NCI-H345 (cell line): Measurements from ENCODE around the gene HBEGF.

Experiments used
- DNase-seq: peaks from one replicate; lab custom pipeline; 2025; lab: John Stamatoyannopoulos, UW

Gene HBEGF

DNA sequence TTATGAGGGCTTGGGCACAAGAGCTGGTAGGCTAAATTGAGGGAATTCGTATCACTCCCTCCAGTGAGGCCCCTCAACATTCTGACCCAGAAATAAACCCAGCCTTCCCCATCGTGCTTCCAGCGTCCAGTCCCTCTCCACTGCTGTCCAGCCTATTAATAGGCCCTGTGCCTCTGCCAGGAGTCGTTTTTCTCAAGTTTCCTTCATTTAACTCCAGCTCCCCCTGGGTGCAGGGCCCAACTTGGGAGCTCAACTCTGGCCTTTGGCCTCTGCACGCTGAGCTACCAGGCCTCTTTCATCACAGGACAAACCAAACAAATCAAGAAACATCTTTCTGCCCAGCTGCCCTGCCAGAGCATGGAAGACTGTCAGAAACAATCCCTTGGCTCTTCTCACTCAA, 10.0 kb downstream of the HBEGF start:
- DNase-seq, result no peak

DNA sequence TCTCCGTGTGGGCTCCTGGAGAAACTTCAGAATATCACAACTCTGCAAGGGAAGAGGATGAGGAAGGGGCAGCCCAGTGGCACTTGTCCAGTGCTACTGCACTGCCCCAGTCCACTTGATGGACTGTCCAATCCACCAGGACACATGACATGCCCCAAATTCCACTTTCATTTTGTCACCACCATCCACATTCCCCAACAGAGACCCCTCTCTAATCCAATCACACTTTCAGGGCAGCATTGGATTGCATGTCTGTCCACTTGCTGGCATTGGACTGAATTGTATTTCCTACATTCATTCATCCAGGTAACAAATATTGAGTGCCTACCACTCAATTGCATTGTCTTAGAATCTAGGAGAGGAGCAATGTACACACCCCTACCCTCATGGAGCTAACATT, 14.8 kb downstream of the HBEGF start:
- no peak for DNase-seq

GRCh38 chr5:140329739-140330481, 16.5 kb downstream of the HBEGF start:
- DNase-seq, result no peak

- no peak for DNase-seq
These were observed 18.2 kb downstream of the HBEGF start for GRCh38 chr5:140328036-140328764.

GRCh38 chr5:140327589-140327988, 18.8 kb downstream of the HBEGF start:
- DNase-seq, result peak; percentile 14

DNA sequence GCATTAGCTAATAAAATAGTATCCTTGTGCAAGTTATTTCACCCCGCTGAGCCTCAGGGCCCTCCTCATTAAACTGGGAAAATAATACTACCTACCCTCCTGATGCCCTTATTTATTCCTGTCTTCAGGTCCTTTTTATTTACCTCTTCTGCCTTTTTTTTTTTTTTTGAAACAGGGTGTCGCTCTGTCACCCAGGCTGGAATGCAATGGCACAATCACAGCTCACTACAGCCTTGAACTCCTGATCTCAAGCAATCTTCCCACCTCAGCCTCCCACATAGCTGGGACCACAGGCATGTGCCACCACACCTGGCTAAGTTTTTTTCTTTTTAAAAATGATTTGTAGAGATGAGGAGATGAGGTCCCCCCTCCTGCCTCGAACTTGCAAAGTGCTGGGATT, 20.9 kb downstream of the HBEGF start:
- DNase-seq, result no peak

GRCh38 chr5:140324617-140325241, 21.7 kb downstream of the HBEGF start:
- no peak for DNase-seq

DNA sequence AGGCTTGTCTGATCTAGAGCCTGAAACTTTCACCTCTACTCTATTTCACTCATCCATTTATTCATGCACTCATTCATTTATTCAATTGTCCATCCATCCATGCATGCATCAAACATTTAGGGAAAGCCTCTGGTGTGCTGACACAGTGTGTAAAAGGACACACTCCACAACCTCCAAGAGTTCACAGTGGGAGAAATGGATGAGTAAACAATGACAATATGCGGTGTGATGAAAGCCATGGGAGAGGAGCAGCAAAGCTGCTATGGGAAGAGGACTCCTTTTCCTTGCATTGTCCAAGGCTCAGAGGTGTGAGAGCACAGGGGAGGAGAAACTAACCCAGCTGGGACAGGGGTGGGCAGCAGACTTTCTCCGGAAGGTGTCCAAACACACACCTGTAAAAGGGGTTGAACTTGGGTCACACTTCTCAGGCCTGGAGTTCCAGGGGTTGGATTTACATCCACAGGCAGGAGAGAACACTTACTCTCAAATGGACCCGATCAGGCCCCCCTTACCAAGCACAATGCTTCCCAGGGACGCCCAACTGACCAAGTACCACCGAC, 22.3 kb downstream of the HBEGF start:
- DNase-seq, result peak; percentile 17

DNA sequence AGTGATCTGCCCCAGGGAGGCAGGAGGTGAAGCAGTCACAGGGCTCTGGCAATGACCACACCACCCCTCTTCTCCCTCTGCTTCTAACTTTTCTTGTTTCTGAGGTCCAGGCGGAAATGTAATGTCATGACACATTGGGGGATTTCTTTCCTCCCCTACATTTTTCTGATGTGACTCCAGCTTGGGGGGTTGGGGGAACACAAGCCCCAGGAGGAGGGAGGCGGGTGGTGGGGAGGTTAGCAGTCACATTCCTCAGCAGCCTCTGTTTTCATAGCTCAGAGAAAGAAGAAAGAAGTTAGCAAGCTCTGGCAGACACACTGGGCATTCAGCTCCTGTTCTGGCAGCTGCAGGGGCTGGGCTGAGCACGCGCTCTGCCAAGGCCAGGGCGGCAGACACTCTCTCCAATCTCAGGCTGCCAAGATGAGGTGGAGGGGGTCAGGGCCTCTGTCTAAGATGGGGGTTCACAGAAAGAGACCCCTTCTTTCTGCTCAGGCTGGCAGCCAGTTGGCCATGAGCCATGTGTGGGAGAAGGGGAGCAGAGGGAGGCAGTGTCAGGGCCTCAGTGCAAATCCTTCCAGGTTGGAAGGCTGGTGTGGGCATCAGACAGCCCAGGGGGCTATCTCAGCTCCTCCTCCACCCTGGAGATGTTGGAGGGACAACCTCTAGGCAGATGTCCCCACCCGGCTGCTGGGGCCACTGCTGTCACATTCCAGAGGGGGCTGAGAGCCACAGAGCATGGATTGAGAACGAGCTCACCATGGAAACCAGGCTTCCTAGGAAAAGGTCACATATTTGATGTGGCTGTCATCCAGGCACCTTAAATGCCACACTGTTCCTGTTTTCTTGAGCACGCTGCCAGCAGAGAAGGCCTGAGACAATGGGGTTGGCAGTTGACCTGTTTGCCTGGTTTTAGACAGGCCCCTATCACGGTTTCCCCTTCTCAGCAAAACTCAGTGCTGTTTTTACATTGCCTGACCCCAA, 23.4 kb downstream of the HBEGF start:
- no peak for DNase-seq

DNA sequence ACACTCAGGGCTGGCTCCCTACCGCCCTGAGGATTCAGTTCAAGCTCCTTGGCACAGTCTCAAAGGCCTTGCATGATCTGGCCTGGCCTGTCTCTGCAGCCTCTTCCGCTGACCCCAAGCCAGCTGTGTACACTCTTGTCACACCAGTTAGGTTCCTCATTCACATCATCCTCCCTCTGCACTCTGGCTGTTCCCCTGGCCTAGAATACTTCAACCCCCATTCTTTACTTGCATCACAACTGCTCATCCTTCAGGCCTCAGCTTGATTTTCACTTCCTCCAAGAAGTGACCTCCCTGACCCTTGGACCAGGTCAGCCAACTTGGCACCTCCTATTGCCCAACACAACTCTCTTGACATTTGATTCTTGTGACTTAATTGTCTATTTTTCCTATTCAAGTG, 24.6 kb downstream of the HBEGF start:
- DNase-seq, result no peak

GRCh38 chr5:140319833-140320232, 26.6 kb downstream of the HBEGF start:
- DNase-seq, result no peak

- DNase-seq, result no peak
These were observed 27.6 kb downstream of the HBEGF start for GRCh38 chr5:140318792-140319191.

DNA sequence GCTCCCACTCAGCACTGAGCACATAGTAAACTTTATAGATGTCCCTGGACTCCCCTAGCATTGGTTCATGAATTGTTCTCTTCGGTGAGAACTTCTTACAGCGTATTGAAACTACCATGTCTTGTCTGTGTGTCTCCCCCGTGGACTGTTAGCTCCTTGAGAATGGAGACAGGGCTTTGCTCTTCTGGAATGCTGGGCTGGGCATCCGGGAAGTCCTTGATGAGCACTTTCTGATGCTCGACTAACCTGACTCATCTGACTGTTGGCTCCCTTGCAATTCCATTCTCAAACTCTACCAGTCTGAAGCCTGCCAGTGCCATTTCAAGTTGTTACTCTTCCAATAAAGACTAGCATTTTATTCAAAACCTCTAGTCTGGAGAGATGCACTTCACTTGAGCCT, 28.5 kb downstream of the HBEGF start:
- no peak for DNase-seq

DNA sequence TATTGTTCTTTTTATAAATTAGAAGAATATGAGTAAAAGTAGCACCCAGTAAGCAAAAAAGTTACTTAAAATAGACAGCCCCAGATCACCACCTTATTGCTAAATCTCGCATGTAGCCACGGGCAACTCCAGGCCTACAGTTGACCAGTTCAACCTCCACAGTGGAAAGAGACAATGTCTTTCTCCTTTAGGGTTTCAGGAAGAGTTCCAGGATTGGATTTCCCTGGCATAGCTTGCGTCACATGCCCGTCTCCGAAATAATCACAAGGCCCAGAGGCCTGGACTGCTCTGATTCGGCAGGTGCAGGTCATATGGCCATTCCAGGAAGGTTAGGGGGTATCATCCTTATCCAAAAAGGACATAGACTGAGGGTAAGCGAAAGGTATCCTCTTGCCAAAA, 33.6 kb downstream of the HBEGF start:
- DNase-seq, result no peak

DNA sequence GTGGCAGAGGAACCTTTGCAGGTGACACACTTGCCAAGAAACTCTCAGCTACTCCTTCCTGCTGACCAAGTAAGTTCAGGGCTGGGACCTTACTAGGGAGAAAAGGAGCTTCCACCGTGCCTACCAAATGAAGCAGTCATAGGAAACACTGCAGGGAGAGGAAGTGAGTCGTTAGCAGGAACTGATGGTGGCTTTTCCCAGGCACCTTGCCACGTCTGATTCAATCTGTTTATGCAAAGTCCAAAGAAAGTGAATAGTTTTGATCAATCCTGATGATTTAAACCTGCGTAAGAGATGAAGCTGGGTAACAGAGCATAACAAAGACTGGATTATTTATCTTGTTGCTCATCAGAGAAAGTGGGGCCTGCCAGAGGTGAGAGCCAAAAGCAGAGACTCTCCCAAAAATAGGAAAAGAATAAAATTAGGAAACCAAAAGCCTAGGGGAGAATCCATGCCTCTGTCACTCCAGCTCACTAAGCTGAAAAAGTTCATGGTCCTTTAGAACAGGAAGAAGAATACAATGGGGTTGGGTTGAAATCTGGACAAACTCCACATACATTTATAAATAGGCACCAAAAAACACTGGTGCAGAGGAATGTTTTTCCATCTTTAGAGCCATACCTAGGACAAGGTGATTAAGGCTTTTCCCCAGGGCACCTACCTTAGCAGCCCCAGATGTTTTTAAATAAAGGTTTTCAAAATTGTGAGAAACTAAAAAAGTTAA, 34.2 kb downstream of the HBEGF start:
- no peak for DNase-seq

DNA sequence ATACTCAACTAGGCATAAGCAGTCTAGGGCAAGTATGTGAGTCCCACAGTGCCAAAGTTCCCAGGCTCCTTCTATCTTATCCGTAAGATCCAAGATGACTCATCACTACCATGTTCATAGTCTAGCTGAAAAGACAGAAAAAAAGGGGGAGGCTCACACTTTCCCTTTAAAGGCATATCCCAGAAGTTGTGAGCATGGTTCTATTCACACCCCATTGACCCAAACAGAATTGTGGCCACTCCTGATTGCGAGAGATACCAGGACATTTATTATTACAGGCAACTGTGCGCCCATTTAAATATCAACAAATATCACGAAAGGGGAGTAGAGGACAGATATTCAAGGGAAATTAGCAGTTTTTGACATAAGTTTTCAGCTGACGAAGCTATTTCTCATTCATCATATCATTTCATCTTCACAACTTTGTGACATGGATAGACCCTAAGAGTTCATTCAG, 35.4 kb downstream of the HBEGF start:
- DNase-seq, result no peak

DNA sequence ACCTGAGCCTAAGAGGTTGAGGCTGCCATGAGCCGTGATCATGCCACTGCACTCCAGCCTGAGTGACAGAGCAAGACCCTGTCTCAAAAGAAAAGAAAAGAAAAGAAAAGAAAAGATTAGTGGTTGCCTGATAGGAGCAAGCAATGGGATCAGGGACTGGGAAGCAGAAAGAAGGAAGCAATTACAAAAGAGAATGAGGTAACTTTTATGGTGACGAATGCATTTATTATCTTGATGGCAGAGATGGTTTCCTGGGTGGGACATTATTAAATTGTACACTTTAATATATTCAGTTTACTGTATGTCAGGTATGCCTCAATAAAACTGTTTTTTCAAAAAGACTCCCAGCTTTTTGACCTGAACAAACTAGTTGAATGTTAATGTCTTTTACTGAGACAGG, 36.0 kb downstream of the HBEGF start:
- no peak for DNase-seq

DNA sequence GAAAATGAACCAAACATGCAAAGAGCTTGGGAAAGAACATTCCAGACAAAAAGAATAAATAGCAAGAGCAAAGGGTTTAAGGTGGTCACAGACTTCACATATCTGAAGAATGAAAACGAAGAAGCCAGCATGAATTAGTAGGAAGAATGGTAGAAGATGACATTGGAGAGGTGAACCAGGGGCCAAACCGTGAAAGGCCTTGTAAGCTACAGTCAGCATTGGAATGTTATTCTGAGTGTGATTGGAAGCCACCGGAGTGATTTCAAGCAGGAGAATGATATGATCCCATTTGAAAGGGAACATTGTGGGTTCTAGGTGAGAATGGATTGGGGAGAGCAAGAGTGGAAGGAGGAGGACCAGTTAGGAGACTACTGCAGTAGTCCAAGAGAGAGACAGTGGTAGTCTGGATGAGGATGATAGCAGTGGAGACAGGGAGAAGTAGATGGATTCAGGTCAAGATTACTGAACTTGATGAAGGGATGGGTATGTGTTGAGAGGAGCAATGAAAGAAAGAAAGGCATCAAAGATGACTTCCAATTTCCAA, 36.6 kb downstream of the HBEGF start:
- no peak for DNase-seq

- DNase-seq, result no peak
These were observed 40.9 kb downstream of the HBEGF start for GRCh38 chr5:140305471-140305870.

DNA sequence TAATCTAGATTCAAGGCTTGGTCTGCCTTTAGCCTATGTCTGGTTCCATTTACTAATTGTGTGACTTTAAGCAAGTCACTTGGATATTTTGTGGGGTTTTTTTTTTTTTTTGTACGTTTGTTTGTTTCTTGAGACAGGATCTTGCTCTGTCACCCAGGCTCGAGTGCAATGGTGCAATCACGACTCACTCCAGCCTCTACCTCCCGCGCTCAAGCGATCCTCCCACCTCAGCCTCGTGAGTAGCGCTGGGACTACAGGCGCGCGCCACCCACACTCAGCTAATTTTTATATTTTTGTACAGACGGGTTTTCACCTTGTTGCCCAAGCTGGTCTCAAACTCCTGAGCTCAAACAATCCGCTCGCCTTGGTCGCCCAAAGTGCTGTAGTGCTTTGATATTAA, 42.4 kb downstream of the HBEGF start:
- DNase-seq, result no peak
